Gastroesophageal sphincter (tissue), 3 donors: ENCODE measurements around the gene PRX.

Experiments used
- EP300 ChIP-seq: sonication (generic); formaldehyde crosslinking; IDR thresholded peaks from one replicate; pipeline ENCODE4 v1.6.1; 2017; ENCODE audit warnings: antibody characterized with exemption, mild to moderate bottlenecking
- POLR2A ChIP-seq, 2 donors: fragments of 450-650 bp; IDR thresholded peaks; one replicate each; pipeline ENCODE4 v1.6.1; 2017; ENCODE audit warnings: antibody characterized with exemption in 2 of 2, mild to moderate bottlenecking in 2 of 2, moderate library complexity in 1 of 2
- POLR2AphosphoS5 ChIP-seq: sonication (generic); formaldehyde crosslinking; IDR thresholded peaks from one replicate; pipeline ENCODE4 v1.6.1; 2017; ENCODE audit warnings: antibody characterized with exemption
- TF ChIP-seq, protein P1 (sequence below), 4 experiments: fragments of 200-600 bp in 2 of 4; fragments of 450-650 bp in 2 of 4; sonication (generic) in 1 of 4; IDR thresholded peaks; one replicate each; pipeline ENCODE4 v1.5.1; 2017 to 2019; ENCODE audit warnings: antibody characterized with exemption in 4 of 4, mild to moderate bottlenecking in 2 of 4, moderate library complexity in 2 of 4

DNA sequence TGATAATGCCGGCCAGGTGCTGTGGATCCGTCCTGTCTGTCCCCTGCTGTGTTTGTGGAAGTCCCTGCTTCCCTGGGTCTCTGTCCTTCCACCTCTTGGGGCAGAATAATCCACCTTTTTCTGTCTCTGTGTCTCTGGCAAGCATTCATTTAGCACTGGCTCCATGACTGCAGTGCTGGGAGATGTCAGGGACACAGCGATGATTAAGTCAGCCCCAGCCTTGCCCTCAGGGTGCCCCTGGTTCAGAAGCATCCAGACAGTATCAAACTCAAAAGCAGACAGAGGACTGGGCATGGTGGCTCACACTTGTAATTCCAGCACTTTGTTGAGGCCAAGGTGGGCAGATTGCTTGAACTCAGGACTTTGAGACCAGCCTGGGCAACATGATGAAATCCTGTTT is 24.7 kb downstream of the PRX start:
- TF ChIP-seq POLR2A (IDR thresholded peaks at IDR 0.05) (no peak), POLR2AphosphoS5 (no peak), EP300 (no peak)
- TF ChIP-seq, protein P1, sequence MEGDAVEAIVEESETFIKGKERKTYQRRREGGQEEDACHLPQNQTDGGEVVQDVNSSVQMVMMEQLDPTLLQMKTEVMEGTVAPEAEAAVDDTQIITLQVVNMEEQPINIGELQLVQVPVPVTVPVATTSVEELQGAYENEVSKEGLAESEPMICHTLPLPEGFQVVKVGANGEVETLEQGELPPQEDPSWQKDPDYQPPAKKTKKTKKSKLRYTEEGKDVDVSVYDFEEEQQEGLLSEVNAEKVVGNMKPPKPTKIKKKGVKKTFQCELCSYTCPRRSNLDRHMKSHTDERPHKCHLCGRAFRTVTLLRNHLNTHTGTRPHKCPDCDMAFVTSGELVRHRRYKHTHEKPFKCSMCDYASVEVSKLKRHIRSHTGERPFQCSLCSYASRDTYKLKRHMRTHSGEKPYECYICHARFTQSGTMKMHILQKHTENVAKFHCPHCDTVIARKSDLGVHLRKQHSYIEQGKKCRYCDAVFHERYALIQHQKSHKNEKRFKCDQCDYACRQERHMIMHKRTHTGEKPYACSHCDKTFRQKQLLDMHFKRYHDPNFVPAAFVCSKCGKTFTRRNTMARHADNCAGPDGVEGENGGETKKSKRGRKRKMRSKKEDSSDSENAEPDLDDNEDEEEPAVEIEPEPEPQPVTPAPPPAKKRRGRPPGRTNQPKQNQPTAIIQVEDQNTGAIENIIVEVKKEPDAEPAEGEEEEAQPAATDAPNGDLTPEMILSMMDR (IDR thresholded peaks at IDR 0.05) = no peak
